Measurements from ENCODE around the gene RNF5. TPM values are rescaled to one million over a fixed set of nuclear protein-coding genes. Genes with fewer than 3 reads are reported as not detected.

RNF5 gene
- total RNA-seq, 1 donor from 2014 or later, result 39.7 TPM

DNA sequence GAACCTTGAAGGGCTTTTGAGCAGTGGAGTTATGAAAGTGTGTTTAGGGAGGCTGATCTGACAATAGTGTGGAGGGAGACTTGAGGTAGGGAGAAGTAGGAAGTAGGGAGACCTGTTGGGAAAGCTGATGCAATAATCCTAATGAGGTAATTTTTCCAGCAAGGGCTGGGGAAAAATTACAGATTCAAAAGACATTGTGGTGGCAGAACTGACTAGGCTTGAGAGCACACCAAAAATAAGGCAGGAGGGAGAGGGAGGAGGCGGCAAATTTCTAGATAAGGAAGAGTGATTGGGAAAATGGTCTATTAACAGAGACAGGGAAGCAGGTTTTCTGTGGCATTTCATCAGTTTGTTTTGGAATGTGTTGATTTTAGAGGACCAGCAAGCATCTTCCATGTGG is 31.9 kb upstream of the RNF5 start:
- no peaks in the 10 kb centered on the region for H3K36me3 Mint-ChIP-seq (ENCODE audit: low read depth)
- no peak overlapping the region for H3K27ac Mint-ChIP-seq
- H3K4me1 Mint-ChIP-seq, result peaks cover 16% of the 10 kb centered on the region
- ChIA-PET CTCF (no interaction called here), POLR2A (no interaction called here)
- H3K9me3 Mint-ChIP-seq, result no peaks in the 10 kb centered on the region
- no peak for TF ChIP-seq CTCF (IDR thresholded peaks at IDR 0.05)
- no peak for ATAC-seq (ENCODE audit: low read depth)
- peaks cover 47% of the 10 kb centered on the region for H3K27me3 Mint-ChIP-seq
- intact Hi-C loops (cut with micrococcal nuclease), result no loop called here
- no peak for DNase-seq
- H3K4me3 Mint-ChIP-seq, result no peak overlapping the region

DNA sequence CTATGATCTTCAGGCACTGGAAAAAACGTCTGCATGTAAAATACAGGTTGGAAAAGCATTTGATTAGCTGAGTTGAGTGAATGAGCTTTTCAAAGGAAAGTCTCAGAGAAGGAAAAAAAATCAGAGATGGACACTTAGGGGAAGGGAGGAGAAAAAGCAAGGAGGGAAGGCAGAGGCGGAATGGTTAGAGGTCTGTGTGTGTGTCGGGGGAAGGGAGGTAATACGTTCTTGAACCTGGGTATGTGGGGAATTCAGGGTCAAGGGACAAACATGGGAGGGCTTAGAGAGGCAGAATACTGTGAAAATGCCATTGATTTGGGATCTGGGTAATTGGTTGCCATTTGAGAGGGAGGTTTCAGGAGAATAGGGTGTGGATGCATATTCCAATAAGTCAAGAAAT is 31.5 kb upstream of the RNF5 start:
- Mint-ChIP-seq H3K27me3 (peaks cover 46% of the 10 kb centered on the region), H3K4me1 (peaks cover 16% of the 10 kb centered on the region), H3K4me3 (no peak overlapping the region), H3K9me3 (no peaks in the 10 kb centered on the region), H3K36me3 (ENCODE audit: low read depth) (no peaks in the 10 kb centered on the region), H3K27ac (no peak overlapping the region)
- ATAC-seq (ENCODE audit: low read depth) (no peak), DNase-seq (no peak)
- POLR2A ChIA-PET, result interaction anchor here (0.7 kb wide), 1 partner anchor 177 kb away, joined by 3 read pairs; no protein-coding TSS in a partner anchor
- intact Hi-C loops (cut with micrococcal nuclease), result no loop called here
- CTCF ChIA-PET, result no interaction called here
- TF ChIP-seq CTCF (IDR thresholded peaks at IDR 0.05), result no peak

GRCh38 chr6:32147401-32148132 is 30.6 kb upstream of the RNF5 start:
- DNase-seq (no peak), ATAC-seq (ENCODE audit: low read depth) (no peak)
- intact Hi-C loops (cut with micrococcal nuclease), result no loop called here
- no peak overlapping the region for H3K4me3 Mint-ChIP-seq
- H3K4me1 Mint-ChIP-seq, result peaks cover 18% of the 10 kb centered on the region
- ChIA-PET POLR2A (interaction anchor here (0.7 kb wide), 1 partner anchor 178 kb away, joined by 3 read pairs; no protein-coding TSS in a partner anchor), CTCF (no interaction called here)
- H3K27ac Mint-ChIP-seq, result no peak overlapping the region
- H3K27me3 Mint-ChIP-seq, result peaks cover 46% of the 10 kb centered on the region
- H3K36me3 Mint-ChIP-seq (ENCODE audit: low read depth), result no peaks in the 10 kb centered on the region
- H3K9me3 Mint-ChIP-seq, result no peaks in the 10 kb centered on the region
- TF ChIP-seq CTCF (IDR thresholded peaks at IDR 0.05), result no peak

DNA sequence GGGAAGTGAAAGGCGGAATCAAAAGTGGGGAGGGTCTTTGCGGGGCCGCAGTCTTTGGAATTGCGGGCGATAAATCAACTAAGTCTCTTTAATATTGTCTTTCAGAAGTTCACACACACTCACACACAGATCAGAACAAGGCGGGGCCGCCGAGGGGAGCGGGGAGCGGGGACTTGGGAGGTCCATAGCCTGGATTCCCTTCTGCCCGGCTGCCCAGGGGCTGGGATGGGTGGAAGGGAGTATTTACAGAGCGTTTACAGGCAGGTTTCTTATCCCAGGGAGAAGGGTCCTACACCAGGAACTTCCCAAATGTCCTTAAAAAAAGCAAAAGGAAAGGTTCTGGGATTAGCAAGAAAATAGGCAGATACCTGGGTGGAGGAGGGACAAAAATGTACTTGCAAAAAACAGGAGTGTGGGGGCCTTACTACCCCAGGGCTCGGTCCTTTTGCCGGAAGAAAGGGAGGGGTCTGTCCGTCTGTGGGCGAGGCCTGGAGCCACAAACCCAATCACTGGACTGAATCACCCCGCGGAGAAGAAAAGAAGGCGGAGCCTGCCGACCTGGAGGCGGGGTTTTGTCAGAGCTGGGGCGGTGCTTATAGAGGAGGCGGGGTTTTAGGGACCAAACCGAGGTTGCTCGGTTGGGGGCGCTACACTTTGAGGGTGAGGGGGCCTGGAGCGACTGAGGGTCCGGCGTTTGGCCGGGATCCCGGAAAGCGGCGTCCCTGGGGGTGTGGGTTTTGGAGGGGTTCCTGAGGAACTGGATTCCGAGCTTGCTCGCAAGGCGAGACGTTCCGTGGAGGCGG is 29.7 kb upstream of the RNF5 start:
- ATAC-seq (ENCODE audit: low read depth), result peak; percentile 91
- no peak for TF ChIP-seq CTCF (IDR thresholded peaks at IDR 0.05)
- CTCF ChIA-PET, result interaction anchor here (0.7 kb wide), 1 partner anchor 32 kb away, joined by 3 read pairs; no protein-coding TSS in a partner anchor
- H3K4me1 Mint-ChIP-seq, result peaks cover 25% of the 10 kb centered on the region
- H3K9me3 Mint-ChIP-seq, result no peaks in the 10 kb centered on the region
- H3K27ac Mint-ChIP-seq, result peak overlapping the region; percentile 13
- no peaks in the 10 kb centered on the region for H3K36me3 Mint-ChIP-seq (ENCODE audit: low read depth)
- intact Hi-C loops (cut with micrococcal nuclease), result no loop called here
- peaks cover 54% of the 10 kb centered on the region for H3K27me3 Mint-ChIP-seq
- peak; percentile 54 for DNase-seq
- POLR2A ChIA-PET, result no interaction called here
- peak overlapping the region; percentile 79 for H3K4me3 Mint-ChIP-seq

DNA sequence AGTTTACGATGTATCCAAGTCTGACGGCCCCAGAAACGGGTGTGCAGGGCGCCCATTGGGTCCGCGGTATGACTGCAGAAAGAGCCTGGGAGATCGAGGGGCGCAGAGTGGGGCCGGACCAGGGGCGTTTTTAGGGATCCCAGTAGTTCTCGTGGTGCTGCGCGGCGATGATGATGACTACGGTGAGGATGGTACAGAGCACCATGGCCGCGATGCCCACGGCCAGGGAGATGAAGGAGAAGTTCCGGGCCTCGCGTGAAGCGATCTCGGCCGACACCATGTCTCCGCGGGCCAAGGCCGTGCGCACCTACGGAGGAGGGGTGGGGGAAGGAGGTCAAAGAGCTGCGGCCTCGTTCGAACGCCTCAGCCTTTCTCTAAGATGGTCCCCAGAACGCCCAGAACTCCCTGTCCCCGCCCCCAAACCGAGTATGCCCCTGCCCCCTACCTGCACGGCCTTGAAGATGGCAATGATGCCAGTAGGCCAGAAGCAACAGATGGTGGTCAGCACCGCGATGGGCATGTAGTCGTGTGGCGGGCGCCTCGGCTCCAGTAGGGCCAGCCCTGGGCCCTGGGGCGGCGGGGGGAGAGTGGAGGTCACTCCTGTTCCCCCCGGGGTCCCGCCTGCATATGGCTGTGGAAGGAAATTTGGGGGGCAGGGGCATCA is 29.0 kb upstream of the RNF5 start:
- DNase-seq, result no peak
- intact Hi-C loops (cut with micrococcal nuclease), result no loop called here
- H3K27ac Mint-ChIP-seq, result no peak overlapping the region

More for the DNA sequence above, 29.0 kb upstream of the RNF5 start:
- ATAC-seq (ENCODE audit: low read depth), result peak; percentile 14
- peak overlapping the region; percentile 79 for H3K4me3 Mint-ChIP-seq
- H3K9me3 Mint-ChIP-seq, result no peaks in the 10 kb centered on the region
- TF ChIP-seq CTCF (IDR thresholded peaks at IDR 0.05), result no peak
- H3K4me1 Mint-ChIP-seq, result peaks cover 32% of the 10 kb centered on the region
- ChIA-PET CTCF (interaction anchor here (0.7 kb wide), 1 partner anchor 31 kb away, joined by 3 read pairs; no protein-coding TSS in a partner anchor), POLR2A (no interaction called here)
- H3K36me3 Mint-ChIP-seq (ENCODE audit: low read depth), result no peaks in the 10 kb centered on the region
- H3K27me3 Mint-ChIP-seq, result peaks cover 54% of the 10 kb centered on the region

Data from activated B cell treated with CpG ODN at 0.5 μM for 24 hours (primary cell).